ENCODE data around the gene UNC5C. TPM values are rescaled to one million over a fixed set of nuclear protein-coding genes. Genes with fewer than 3 reads are reported as not detected.

The UNC5C gene
- polyA plus RNA-seq, 1 donor (not counting 4 experiments of a cell fraction or from before 2014, with no cell fraction given) = not detected

GRCh38 chr4:95545546-95545945 is 3.2 kb downstream of the UNC5C start:
- Histone ChIP-seq H3K4me3 (ENCODE audit: control insufficient read depth in 2 of 3, extremely low read depth in 1 of 3, insufficient read depth in 2 of 3, low read depth in 1 of 3, low read length in 3 of 3) (no peak overlapping the region), H3K9ac (ENCODE audit: control insufficient read depth, extremely low read depth, insufficient read depth, low read length) (no peak overlapping the region), H3K9me3 (ENCODE audit: control insufficient read depth, low read depth, low read length) (no peaks in the 10 kb centered on the region), H3K27me3 (ENCODE audit: control insufficient read depth, extremely low read depth, insufficient read depth, low read length) (peaks cover 54% of the 10 kb centered on the region), H3K79me2 (ENCODE audit: control insufficient read depth, insufficient read depth, low read length) (no peaks in the 10 kb centered on the region), H3K9me1 (ENCODE audit: control insufficient read depth, extremely low read depth, insufficient read depth, low read length) (no peaks in the 10 kb centered on the region), H2AFZ (ENCODE audit: control insufficient read depth, low read length) (no peak overlapping the region), H3K4me1 (ENCODE audit: control insufficient read depth, extremely low read depth, insufficient read depth, low read length) (no peaks in the 10 kb centered on the region), H3K36me3 (ENCODE audit: control insufficient read depth in 2 of 2, extremely low read depth in 1 of 2, insufficient read depth in 2 of 2, low read length in 2 of 2) (no peaks in the 10 kb centered on the region), H4K20me1 (ENCODE audit: control insufficient read depth, extremely low read depth, insufficient read depth, low read length) (no peaks in the 10 kb centered on the region), H3K4me2 (ENCODE audit: control insufficient read depth, extremely low read depth, insufficient read depth, low read depth, low read length) (no peak overlapping the region), H3K27ac (ENCODE audit: control insufficient read depth, insufficient read depth, low read length) (no peak overlapping the region)
- no peak for TF ChIP-seq EZH2 (IDR thresholded peaks at IDR 0.05; ENCODE audit: low read length)
- DNase-seq (ENCODE audit: low read depth, low spot score) (no peak), FAIRE-seq (no peak)
- dilution Hi-C loops (cut with MboI; ENCODE audit: extremely low pct_ligation_motif_present, low sequenced_read_pairs) = no loop called here

GRCh38 chr4:95544113-95545103 is 4.4 kb downstream of the UNC5C start:
- no peak overlapping the region for H3K4me2 ChIP-seq (ENCODE audit: control insufficient read depth, extremely low read depth, insufficient read depth, low read depth, low read length)

More at GRCh38 chr4:95544113-95545103, 4.4 kb downstream of the UNC5C start:
- H3K9me1 ChIP-seq (ENCODE audit: control insufficient read depth, extremely low read depth, insufficient read depth, low read length) = no peaks in the 10 kb centered on the region
- no peaks in the 10 kb centered on the region for H4K20me1 ChIP-seq (ENCODE audit: control insufficient read depth, extremely low read depth, insufficient read depth, low read length)
- H3K27ac ChIP-seq (ENCODE audit: control insufficient read depth, insufficient read depth, low read length) = no peak overlapping the region
- H3K4me3 ChIP-seq (ENCODE audit: control insufficient read depth in 2 of 3, extremely low read depth in 1 of 3, insufficient read depth in 2 of 3, low read depth in 1 of 3, low read length in 3 of 3) = no peak overlapping the region
- FAIRE-seq (no peak), DNase-seq (ENCODE audit: low read depth, low spot score) (no peak)
- no peaks in the 10 kb centered on the region for H3K4me1 ChIP-seq (ENCODE audit: control insufficient read depth, extremely low read depth, insufficient read depth, low read length)
- no peaks in the 10 kb centered on the region for H3K36me3 ChIP-seq (ENCODE audit: control insufficient read depth in 2 of 2, extremely low read depth in 1 of 2, insufficient read depth in 2 of 2, low read length in 2 of 2)
- peaks cover 48% of the 10 kb centered on the region for H3K27me3 ChIP-seq (ENCODE audit: control insufficient read depth, extremely low read depth, insufficient read depth, low read length)
- H2AFZ ChIP-seq (ENCODE audit: control insufficient read depth, low read length) = no peak overlapping the region
- no peak for TF ChIP-seq CTCF (optimal IDR thresholded peaks at IDR 0.05 in 1 of 3, IDR thresholded peaks at IDR 0.05 in 1 of 3, conservative IDR thresholded peaks at IDR 0.05 in 1 of 3; ENCODE audit: extremely low read depth in 1 of 3, insufficient read depth in 2 of 3, low read length in 3 of 3)
- no peak for TF ChIP-seq EZH2 (IDR thresholded peaks at IDR 0.05; ENCODE audit: low read length)
- dilution Hi-C loops (cut with MboI; ENCODE audit: extremely low pct_ligation_motif_present, low sequenced_read_pairs) = no loop called here
- H3K79me2 ChIP-seq (ENCODE audit: control insufficient read depth, insufficient read depth, low read length) = no peaks in the 10 kb centered on the region
- H3K9me3 ChIP-seq (ENCODE audit: control insufficient read depth, low read depth, low read length) = no peaks in the 10 kb centered on the region
- H3K9ac ChIP-seq (ENCODE audit: control insufficient read depth, extremely low read depth, insufficient read depth, low read length) = no peak overlapping the region

Measured in keratinocyte (primary cell).